HepG2 (cell line): Measurements from ENCODE around the gene PDLIM7. TPM values are rescaled to one million over a fixed set of nuclear protein-coding genes. Genes with fewer than 3 reads are reported as not detected.
A peak's percentile ranks its signal among the peaks of the same experiment; 100 is the strongest.

Experiments used
- ELF4 ChIP-seq: sonication (generic); formaldehyde crosslinking; IDR thresholded peaks from 2 replicates; pipeline ENCODE4 v1.5.0; 2020; ENCODE audit warnings: missing genetic modification reagents, mild to moderate bottlenecking, moderate library complexity, borderline replicate concordance
- HCFC1 ChIP-seq: fragments of 150-350 bp; IDR thresholded peaks from 2 replicates; pipeline ENCODE4 v1.6.1; 2014; ENCODE audit warnings: low read depth, low read length
- HNF4A ChIP-seq: sonication (generic); formaldehyde crosslinking; IDR thresholded peaks from 2 replicates; pipeline ENCODE4 v1.4.0; 2020; ENCODE audit warnings: missing genetic modification reagents
- HNRNPL ChIP-seq: fragments of 200-400 bp; formaldehyde crosslinking; IDR thresholded peaks from 2 replicates; pipeline ENCODE4 v1.6.1; 2017; ENCODE audit warnings: mild to moderate bottlenecking, low read depth, low read length
- HOXA7 ChIP-seq: sonication (generic); formaldehyde crosslinking; IDR thresholded peaks from 2 replicates; pipeline ENCODE4 v1.8.1; 2022; ENCODE audit warnings: mild to moderate bottlenecking, missing genetic modification reagents, moderate library complexity
- MED13 ChIP-seq: sonication (generic); formaldehyde crosslinking; IDR thresholded peaks from 2 replicates; pipeline ENCODE4 v1.5.0; 2020; ENCODE audit warnings: missing genetic modification reagents
- MTA3 ChIP-seq: sonication (generic); formaldehyde crosslinking; IDR thresholded peaks from 2 replicates; pipeline ENCODE4 v1.4.0; 2020; ENCODE audit warnings: missing genetic modification reagents
- MTF2 ChIP-seq: sonication (generic); formaldehyde crosslinking; IDR thresholded peaks from 2 replicates; pipeline ENCODE4 v1.5.0; 2020; ENCODE audit warnings: missing genetic modification reagents, borderline replicate concordance
- NFYC ChIP-seq: IDR thresholded peaks from 2 replicates; pipeline ENCODE4 v1.6.1; 2016; ENCODE audit warnings: missing genetic modification reagents, missing compliant biosample characterization
- PRDM4 ChIP-seq: sonication (generic); formaldehyde crosslinking; IDR thresholded peaks from 2 replicates; pipeline ENCODE4 v1.9.0; 2021; ENCODE audit warnings: missing genetic modification reagents, borderline replicate concordance
- ZBTB25 ChIP-seq: IDR thresholded peaks from 2 replicates; pipeline ENCODE4 v1.6.1; 2018; ENCODE audit warnings: missing genetic modification reagents
- ZSCAN21 ChIP-seq: sonication (generic); formaldehyde crosslinking; IDR thresholded peaks from 2 replicates; pipeline ENCODE4 v1.8.0; 2022; ENCODE audit warnings: mild to moderate bottlenecking, missing genetic modification reagents, moderate library complexity, borderline replicate concordance
- ZSCAN30 ChIP-seq: sonication (generic); formaldehyde crosslinking; IDR thresholded peaks from 2 replicates; pipeline ENCODE4 v1.5.0; 2020; ENCODE audit warnings: mild to moderate bottlenecking, missing genetic modification reagents
- polyA plus RNA-seq, 8 experiments: library from polyadenylated mRNA; depleted of rRNA in 3 of 8; stranded (reverse) in 7 of 8; unstranded in 1 of 8; fragments of >200 nt; fragmentation: Illumina TruSeq in 4 of 8; extraction: Trizol in 4 of 8; gene quantifications; 2 replicates each; pipeline versions ENCODE4 v1.2.1 to v1.2.3, GENCODE V29; 2011 to 2016; ENCODE audit warnings: low read depth in 4 of 8, missing spikeins in 1 of 8, mixed read lengths in 1 of 8; ENCODE audit not compliant: insufficient read depth in 1 of 8
- total RNA-seq, 5 experiments: library from RNA; depleted of rRNA; stranded (reverse); fragments of >200 nt; fragmentation: Illumina TruSeq; extraction: Trizol; gene quantifications; 2 replicates each; pipeline ENCODE4 v1.2.3, GENCODE V29; 2016; ENCODE audit warnings: low read depth in 1 of 5

PDLIM7 gene
- total and polyA plus RNA-seq, 2 of the 13 experiments (the other 11 are each of a cell fraction or from before 2014, with no cell fraction given), result 21.1 to 31.3 TPM

- TF ChIP-seq MTF2 (CRISPR knock-in tag) (no peak), MTA3 (CRISPR knock-in tag) (no peak), PRDM4 (CRISPR knock-in tag) (no peak), MED13 (CRISPR knock-in tag) (no peak), HCFC1 (no peak), ZSCAN21 (peak; percentile 89; the same call in 1 of the 2 replicates), ZSCAN30 (CRISPR knock-in tag) (peak; percentile 63; the same call in 1 of the 2 replicates), HOXA7 (CRISPR knock-in tag) (no peak), HNRNPL (no peak; the same call in 1 of the 2 replicates), ELF4 (CRISPR knock-in tag) (no peak), ZBTB25 (peak; percentile 89; the same call in 1 of the 2 replicates), HNF4A (CRISPR knock-in tag) (no peak), NFYC (CRISPR knock-in tag) (no peak)
- TF ChIP-seq, all 625 proteins: peak for 243
Measured at GRCh38 chr5:177455036-177455660, 42.3 kb downstream of the PDLIM7 start (continued).
